ENCODE results near the gene SLC29A4. TPM values are rescaled to one million over a fixed set of nuclear protein-coding genes. Genes with fewer than 3 reads are reported as not detected.

Gene SLC29A4
- polyA plus RNA-seq, 1 of the 3 experiments (the other 2 are of a cell fraction) = 12.3 TPM

DNA sequence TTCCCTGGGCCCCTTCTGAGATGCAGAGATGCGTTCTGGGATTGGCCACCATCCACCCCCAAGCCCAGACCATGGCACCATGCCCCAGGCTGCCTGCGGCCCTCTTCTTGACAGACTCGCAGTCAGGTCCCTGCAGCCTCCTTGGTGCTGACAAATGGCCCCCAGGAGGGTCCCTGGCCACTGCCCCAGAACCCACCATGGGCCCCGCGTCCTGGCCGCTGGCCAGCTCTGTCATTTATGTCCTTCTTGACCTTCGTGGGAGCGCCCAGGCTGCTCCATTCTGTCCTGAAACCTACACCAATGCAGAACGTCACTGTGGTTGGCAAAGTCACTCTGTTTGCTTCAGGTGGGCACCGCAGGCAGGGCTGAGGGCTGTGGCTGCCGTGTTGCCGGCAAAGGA lies 39.5 kb upstream of the SLC29A4 start:
- no peaks in the 10 kb centered on the region for H3K79me2 ChIP-seq (ENCODE audit: insufficient read depth)
- H3K9me2 ChIP-seq = no peaks in the 10 kb centered on the region
- H2AFZ ChIP-seq (ENCODE audit: low read depth) = no peak overlapping the region
- no peak overlapping the region for H3K9ac ChIP-seq
- no peaks in the 10 kb centered on the region for H4K20me1 ChIP-seq (ENCODE audit: insufficient read depth)
- no peak overlapping the region for H3K4me2 ChIP-seq
- peaks cover 0 to 17% of the 10 kb centered on the region in 2 experiments; a peak in 1 of 4 replicates for H3K4me1 ChIP-seq (ENCODE audit: control insufficient read depth in 1 of 2, insufficient read depth in 2 of 2, low read depth in 1 of 2, low read length in 1 of 2)
- no peaks in the 10 kb centered on the region for H3F3A ChIP-seq (replicated peaks; ENCODE audit: insufficient read depth)
- H3K9me3 ChIP-seq = no peaks in the 10 kb centered on the region
- H3K4me3 ChIP-seq (ENCODE audit: low read depth in 2 of 2, low read length in 1 of 2) = no peak overlapping the region
- H3K27ac ChIP-seq (ENCODE audit: low read depth in 2 of 2, low read length in 1 of 2) = no peak overlapping the region
- TF ChIP-seq FOXM1 (IDR thresholded peaks at IDR 0.05; ENCODE audit: low read depth) (no peak), ELF1 (IDR thresholded peaks at IDR 0.05) (no peak), USF1 (IDR thresholded peaks at IDR 0.05; ENCODE audit: borderline replicate concordance, low read depth) (no peak), MEF2A (IDR thresholded peaks at IDR 0.05; ENCODE audit: borderline replicate concordance, low read depth) (no peak), ZBTB33 (IDR thresholded peaks at IDR 0.05; ENCODE audit: borderline replicate concordance, low read depth) (no peak), EP300 (IDR thresholded peaks at IDR 0.05; ENCODE audit: borderline replicate concordance in 1 of 2, low read depth in 1 of 2, low read length in 1 of 2) (no peak), SIN3A (IDR thresholded peaks at IDR 0.05; ENCODE audit: borderline replicate concordance, low read depth, low read length) (no peak), MXI1 (IDR thresholded peaks at IDR 0.05; ENCODE audit: low read depth, low read length) (no peak), NRF1 (IDR thresholded peaks at IDR 0.05; ENCODE audit: low read depth, low read length) (no peak), CTCF (IDR thresholded peaks at IDR 0.05) (no peak), JUND (IDR thresholded peaks at IDR 0.05) (no peak), FOSL2 (IDR thresholded peaks at IDR 0.05; ENCODE audit: borderline replicate concordance, low read depth) (no peak), EZH2phosphoT487 (IDR thresholded peaks at IDR 0.05; ENCODE audit: borderline replicate concordance, low read depth) (no peak), RCOR1 (IDR thresholded peaks at IDR 0.05; ENCODE audit: low read length) (no peak), FOXJ3 (CRISPR knock-in tag; IDR thresholded peaks at IDR 0.05) (no peak), TCF12 (IDR thresholded peaks at IDR 0.05) (no peak), POLR2AphosphoS5 (IDR thresholded peaks at IDR 0.05; ENCODE audit: low read depth, low read length) (no peak)
- TF ChIP-seq, protein P1, sequence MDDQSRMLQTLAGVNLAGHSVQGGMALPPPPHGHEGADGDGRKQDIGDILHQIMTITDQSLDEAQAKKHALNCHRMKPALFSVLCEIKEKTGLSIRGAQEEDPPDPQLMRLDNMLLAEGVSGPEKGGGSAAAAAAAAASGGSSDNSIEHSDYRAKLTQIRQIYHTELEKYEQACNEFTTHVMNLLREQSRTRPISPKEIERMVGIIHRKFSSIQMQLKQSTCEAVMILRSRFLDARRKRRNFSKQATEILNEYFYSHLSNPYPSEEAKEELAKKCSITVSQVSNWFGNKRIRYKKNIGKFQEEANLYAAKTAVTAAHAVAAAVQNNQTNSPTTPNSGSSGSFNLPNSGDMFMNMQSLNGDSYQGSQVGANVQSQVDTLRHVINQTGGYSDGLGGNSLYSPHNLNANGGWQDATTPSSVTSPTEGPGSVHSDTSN (IDR thresholded peaks at IDR 0.05) = no peak
- 82% methylated on average over 4 of the region's 12 CpGs for WGBS (ENCODE audit: low lambda C conversion rate)
- POLR2A ChIA-PET = no interaction called here
- H3K27me3 ChIP-seq (ENCODE audit: insufficient read depth) = 0 out of 2 replicates have a peak, but pooled peaks cover 4% of the 10 kb centered on the region
- no peak for DNase-seq
- H3K36me3 ChIP-seq (replicated peaks in 1 of 2; ENCODE audit: control insufficient read depth in 1 of 2, insufficient read depth in 2 of 2, low read length in 1 of 2) = no peaks in the 10 kb centered on the region
- CTCF ChIA-PET = interaction anchor here (1.2 to 5.8 kb wide), 7 partner anchors 9 to 208 kb away, joined by 3 to 34 read pairs (median 6); no protein-coding TSS in a partner anchor
